Measurements from ENCODE around the gene IL16.

Gene IL16

GRCh38 chr15:81289910-81290309 is 93.2 kb downstream of the IL16 start:
- TF ChIP-seq, protein P1, sequence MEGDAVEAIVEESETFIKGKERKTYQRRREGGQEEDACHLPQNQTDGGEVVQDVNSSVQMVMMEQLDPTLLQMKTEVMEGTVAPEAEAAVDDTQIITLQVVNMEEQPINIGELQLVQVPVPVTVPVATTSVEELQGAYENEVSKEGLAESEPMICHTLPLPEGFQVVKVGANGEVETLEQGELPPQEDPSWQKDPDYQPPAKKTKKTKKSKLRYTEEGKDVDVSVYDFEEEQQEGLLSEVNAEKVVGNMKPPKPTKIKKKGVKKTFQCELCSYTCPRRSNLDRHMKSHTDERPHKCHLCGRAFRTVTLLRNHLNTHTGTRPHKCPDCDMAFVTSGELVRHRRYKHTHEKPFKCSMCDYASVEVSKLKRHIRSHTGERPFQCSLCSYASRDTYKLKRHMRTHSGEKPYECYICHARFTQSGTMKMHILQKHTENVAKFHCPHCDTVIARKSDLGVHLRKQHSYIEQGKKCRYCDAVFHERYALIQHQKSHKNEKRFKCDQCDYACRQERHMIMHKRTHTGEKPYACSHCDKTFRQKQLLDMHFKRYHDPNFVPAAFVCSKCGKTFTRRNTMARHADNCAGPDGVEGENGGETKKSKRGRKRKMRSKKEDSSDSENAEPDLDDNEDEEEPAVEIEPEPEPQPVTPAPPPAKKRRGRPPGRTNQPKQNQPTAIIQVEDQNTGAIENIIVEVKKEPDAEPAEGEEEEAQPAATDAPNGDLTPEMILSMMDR (IDR thresholded peaks at IDR 0.05; ENCODE audit: low read depth, low read length, missing control alignments), result no peak
- in situ Hi-C loops (cut with HindIII; ENCODE audit: low sequenced_read_pairs), result loop anchor here (5.0 kb wide), 1 partner anchor 82 kb away; the partner anchor contains the start of gene TMC3
- DNase-seq (ENCODE audit: low read depth), result no peak
- no peak overlapping the region for H3K4me3 ChIP-seq (ENCODE audit: low read depth, low read length)

- DNase-seq (ENCODE audit: low read depth), result no peak
- in situ Hi-C loops (cut with HindIII; ENCODE audit: low sequenced_read_pairs), result loop anchor here (5.0 kb wide), 1 partner anchor 80 kb away; the partner anchor contains the start of gene TMC3
- H3K4me3 ChIP-seq (ENCODE audit: low read depth, low read length), result no peak overlapping the region
- TF ChIP-seq, protein P1 (IDR thresholded peaks at IDR 0.05; ENCODE audit: low read depth, low read length, missing control alignments), result no peak
These were observed 95.3 kb downstream of the IL16 start for GRCh38 chr15:81291916-81292522.

- in situ Hi-C loops (cut with HindIII; ENCODE audit: low sequenced_read_pairs), result loop anchor here (5.0 kb wide), 1 partner anchor 80 kb away; the partner anchor contains the start of gene TMC3
- TF ChIP-seq, protein P1 (IDR thresholded peaks at IDR 0.05; ENCODE audit: low read depth, low read length, missing control alignments), result no peak
- DNase-seq (ENCODE audit: low read depth), result no peak
- H3K4me3 ChIP-seq (ENCODE audit: low read depth, low read length), result no peak overlapping the region
These were observed 95.9 kb downstream of the IL16 start for GRCh38 chr15:81292523-81293001.

DNA sequence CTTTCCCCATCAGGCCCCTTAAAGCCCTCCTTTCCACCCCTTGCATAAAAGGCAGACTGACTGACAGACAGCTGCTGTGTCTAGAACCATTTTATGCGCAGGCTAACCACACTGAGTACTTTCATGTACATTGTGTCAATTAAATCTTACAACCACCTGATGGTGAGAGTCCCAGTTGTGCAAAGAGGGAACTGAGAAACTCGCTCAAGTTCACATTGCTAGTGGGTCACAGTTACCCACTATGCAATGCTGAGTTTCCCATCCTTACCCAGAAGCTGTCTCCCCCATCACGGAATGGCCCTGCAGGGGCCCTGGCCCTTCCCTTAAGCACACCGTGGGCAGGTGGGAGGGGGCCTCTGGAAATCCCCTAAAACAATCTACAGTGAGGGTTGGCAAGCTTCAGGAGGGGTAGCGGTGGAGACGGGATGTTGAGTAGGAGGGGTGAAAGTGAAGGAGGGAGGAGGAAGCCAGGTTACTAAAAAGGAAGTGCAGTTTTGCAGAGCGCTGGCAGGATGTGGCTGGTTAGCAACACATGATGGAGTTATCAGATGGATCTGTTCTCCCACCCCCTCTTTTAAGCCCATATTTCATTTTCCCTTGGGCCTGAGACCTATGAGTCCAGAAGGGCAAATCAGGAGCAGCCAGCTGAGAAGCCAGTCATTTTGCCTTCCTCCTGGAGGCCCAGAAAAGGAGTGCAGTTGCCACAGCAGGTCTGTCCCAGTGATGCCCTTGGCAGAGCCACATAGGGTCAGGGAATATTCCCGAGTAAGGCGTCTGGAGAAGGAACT is 97.2 kb downstream of the IL16 start:
- in situ Hi-C loops (cut with HindIII; ENCODE audit: low sequenced_read_pairs), result loop anchor here (5.0 kb wide), 1 partner anchor 78 kb away; the partner anchor contains the start of gene TMC3
- TF ChIP-seq, protein P1 (IDR thresholded peaks at IDR 0.05; ENCODE audit: low read depth, low read length, missing control alignments), result no peak
- no peak for DNase-seq (ENCODE audit: low read depth)
- H3K4me3 ChIP-seq (ENCODE audit: low read depth, low read length), result no peak overlapping the region

DNA sequence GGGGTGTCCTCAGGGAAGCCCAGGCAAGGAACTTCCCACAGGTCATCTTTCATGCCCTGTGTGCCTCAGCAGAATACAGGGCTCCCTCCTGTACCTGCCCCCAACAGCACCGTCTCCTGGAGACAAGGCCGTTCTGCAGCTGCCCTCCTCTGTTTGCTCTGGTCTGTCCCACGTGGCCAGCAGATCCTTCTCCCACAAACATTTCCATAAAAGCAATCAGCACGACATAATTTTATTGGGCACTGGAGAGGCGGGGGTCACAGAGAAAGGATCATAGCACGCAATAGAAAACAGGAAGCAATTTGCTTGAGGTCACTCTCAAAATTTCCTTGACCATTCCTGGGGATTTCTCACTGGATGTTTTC is 97.8 kb downstream of the IL16 start:
- TF ChIP-seq, protein P1 (IDR thresholded peaks at IDR 0.05; ENCODE audit: low read depth, low read length, missing control alignments), result no peak
- no peak overlapping the region for H3K4me3 ChIP-seq (ENCODE audit: low read depth, low read length)
- in situ Hi-C loops (cut with HindIII; ENCODE audit: low sequenced_read_pairs), result loop anchor here (5.0 kb wide), 1 partner anchor 78 kb away; the partner anchor contains the start of gene TMC3
- no peak for DNase-seq (ENCODE audit: low read depth)

GRCh38 chr15:81295486-81296121 is 98.9 kb downstream of the IL16 start:
- in situ Hi-C loops (cut with HindIII; ENCODE audit: low sequenced_read_pairs), result no loop called here
- TF ChIP-seq, protein P1 (IDR thresholded peaks at IDR 0.05; ENCODE audit: low read depth, low read length, missing control alignments), result no peak
- no peak overlapping the region for H3K4me3 ChIP-seq (ENCODE audit: low read depth, low read length)
- no peak for DNase-seq (ENCODE audit: low read depth)

All from astrocyte of the cerebellum (primary cell).